ENCODE data around the gene TIMM29.
"Not testable (repeated sequence)": the region's sequence is repeated elsewhere in the genome, so short reads cannot be mapped to it uniquely, and the experiment has no call there.

The TIMM29 gene

GRCh38 chr19:10913716-10914340 is 14.8 kb upstream of the TIMM29 start:
- DNase-seq, result no peak

DNA sequence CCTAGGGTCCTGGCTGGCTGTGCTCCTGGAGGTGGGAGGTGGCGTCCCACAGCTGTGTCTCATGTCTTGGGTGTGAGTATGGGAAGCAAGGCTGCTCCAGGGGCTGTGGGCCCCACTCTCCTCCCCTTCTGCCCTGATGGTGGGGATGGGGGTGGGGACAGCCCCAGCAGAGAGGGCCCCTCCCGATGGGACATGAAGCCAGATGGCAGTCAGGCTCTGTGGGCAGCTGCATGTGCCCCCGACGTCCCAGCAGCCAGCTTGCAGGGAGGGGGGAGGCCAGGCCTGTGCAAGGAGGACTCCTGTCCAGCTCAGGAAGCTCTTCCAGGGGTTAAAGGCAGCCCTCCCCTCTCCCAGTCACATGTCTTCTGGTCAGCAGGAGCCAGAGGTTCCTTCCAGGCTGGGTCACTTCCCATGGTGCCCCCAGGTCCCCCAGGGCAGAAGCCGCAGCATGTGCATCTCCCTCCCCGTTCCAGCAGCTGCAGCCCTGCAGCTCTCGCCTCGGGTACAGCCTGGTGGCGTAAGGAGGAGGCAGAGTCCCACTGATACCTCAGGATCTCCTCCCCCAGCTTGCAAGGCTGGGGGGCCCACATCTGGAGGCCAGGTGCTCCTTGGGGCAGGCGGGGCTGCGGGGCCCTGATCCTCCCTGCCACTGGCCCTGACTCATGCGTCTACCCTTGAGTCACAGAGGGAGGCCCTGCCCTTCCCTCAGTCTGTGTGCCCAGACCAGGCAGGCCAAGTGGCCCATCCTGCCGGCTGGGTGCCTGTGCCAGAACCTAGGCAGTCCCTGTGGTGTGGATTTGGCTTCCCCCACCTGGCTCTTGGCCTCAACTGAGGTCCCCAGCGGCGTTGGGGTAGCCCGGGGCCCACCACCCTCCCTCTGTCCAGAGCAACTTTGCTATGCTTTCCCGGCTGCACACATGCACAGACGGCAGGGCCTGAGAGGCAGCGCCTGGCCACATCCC is 13.2 kb upstream of the TIMM29 start:
- no peak for DNase-seq

DNA sequence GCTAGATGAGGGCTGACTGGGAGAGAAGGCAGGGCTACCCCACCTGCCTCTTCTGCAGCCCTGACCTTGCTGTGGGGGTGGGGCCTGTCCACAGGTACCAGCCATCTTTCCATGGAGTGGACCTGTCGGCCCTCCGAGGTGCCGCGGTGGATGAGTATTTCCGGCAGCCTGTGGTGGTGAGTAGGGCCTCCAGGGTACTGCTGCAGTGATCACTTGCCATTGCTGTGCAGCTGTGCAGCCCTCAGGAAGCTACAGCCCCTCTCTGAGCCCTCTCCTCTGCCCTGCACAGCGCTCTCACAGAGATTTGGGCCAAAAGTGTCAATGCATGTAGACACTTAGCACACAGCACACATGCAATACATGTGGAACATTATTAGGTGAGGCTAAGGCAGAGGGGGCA is 12.0 kb upstream of the TIMM29 start:
- DNase-seq, result no peak

GRCh38 chr19:10918359-10918758 is 10.3 kb upstream of the TIMM29 start:
- no peak for DNase-seq

DNA sequence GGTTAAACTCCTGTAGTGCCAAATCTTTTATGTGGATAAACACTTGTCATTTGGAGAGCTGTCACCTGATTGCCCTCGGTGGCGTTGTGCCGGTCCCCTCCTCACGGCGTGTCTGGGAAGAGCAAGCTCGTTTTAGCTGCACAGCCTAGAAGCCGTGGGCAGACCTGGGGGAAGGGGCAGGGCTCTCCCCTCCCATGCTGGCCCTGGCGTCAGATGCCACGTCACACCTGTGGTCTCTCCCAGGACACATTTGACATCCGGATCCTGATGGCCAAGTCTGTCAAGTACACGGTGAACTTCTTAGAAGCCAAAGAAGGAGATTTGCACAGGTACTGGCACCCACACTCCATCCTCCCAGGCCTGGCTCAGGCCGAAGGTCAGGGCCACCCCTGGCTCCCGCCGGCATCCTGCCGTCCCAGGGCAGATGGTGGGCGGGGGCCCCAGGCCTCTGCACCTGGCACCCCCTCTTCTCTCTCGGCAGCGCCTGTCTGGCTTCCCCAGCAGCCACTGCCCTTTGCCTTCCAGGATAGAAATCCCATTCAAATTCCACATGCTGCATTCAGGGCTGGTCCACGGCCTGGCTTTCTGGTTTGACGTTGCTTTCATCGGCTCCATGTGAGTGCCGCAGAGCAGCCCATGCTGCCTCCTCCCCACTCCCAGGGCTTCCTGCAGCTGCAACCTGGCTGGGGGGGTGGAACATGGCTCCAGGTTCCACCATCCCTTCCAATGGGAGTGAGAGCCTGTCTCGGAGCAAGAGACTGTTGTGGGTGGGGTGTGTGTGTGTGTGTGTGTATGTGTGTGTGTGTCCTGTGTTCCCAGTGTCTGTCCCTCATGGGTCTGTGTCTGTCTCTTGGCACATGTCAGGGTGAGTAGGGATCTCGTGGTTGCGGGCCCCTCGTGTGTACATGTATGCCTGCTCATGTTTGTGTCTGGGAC is 9.0 kb upstream of the TIMM29 start:
- no peak for DNase-seq

DNA sequence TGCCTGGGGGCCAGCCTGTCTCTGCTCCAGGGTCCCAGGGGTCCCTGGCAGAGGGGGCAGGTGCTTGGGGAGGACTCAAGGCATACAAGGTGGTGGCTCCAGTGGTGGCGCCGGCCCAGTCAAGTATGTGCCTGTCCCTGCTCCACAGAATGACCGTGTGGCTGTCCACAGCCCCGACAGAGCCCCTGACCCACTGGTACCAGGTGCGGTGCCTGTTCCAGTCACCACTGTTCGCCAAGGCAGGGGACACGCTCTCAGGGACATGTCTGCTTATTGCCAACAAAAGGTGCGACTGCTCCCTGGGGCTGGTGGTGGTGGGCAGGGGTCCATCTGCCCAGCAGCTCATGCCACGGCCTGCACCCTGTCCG is 8.3 kb upstream of the TIMM29 start:
- DNase-seq, result no peak

- DNase-seq, result no peak
These were observed 7.8 kb upstream of the TIMM29 start for GRCh38 chr19:10920781-10921180.

DNA sequence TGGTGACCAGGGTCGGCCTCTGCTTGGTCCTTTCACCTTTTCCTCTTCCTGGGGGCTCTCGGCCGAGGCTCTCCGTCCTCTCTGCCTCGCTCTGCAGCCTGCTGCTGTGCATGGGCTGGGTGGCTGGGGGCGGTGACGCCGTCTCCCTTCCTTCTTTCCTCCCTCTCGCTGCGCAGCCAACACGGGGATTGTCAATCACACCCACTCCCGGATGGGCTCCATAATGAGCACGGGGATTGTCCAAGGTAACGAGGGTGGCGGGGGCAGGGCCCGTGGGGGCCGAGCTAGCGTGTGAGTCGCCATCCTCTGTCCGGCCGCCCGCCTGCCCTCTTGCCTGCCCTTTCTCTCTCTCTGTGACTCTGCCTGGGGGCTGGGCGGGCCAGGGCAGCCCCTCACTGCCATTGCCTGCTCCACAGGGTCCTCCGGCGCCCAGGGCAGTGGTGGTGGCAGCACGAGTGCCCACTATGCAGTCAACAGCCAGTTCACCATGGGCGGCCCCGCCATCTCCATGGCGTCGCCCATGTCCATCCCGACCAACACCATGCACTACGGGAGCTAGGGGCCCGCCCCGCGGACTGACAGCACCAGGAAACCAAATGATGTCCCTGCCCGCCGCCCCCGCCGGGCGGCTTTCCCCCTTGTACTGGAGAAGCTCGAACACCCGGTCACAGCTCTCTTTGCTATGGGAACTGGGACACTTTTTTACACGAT is 7.3 kb upstream of the TIMM29 start:
- DNase-seq, result no peak

DNA sequence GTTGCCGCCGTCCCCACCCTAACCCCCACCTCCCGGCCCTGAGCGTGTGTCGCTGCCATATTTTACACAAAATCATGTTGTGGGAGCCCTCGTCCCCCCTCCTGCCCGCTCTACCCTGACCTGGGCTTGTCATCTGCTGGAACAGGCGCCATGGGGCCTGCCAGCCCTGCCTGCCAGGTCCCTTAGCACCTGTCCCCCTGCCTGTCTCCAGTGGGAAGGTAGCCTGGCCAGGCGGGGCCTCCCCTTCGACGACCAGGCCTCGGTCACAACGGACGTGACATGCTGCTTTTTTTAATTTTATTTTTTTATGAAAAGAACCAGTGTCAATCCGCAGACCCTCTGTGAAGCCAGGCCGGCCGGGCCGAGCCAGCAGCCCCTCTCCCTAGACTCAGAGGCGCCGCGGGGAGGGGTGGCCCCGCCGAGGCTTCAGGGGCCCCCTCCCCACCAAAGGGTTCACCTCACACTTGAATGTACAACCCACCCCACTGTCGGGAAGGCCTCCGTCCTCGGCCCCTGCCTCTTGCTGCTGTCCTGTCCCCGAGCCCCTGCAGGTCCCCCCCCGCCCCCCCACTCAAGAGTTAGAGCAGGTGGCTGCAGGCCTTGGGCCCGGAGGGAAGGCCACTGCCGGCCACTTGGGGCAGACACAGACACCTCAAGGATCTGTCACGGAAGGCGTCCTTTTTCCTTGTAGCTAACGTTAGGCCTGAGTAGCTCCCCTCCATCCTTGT is 6.5 kb upstream of the TIMM29 start:
- DNase-seq, result no peak

- no peak for DNase-seq
These were observed 6.0 kb upstream of the TIMM29 start for GRCh38 chr19:10922638-10923014.

- DNase-seq, result no peak
These were observed 5.1 kb upstream of the TIMM29 start for GRCh38 chr19:10923260-10924112.

DNA sequence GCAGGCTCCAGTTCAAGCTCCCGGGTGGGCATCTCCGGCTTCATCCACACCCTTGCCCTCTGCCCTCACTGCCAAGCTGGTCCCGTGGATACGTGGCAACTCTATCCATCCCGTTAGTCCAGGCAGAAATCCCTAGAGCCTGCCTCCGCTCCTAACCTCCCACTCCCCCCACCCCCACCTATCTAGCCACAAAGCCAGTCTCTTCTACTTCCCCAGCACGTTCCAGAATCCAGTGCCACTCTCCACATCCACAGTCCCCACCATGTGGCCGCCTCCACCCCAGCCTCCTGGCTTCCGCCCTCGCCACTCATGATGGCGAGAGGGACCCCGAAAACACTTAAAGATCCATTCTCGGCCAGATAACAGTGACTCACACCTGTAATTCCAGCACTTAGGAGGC is 4.0 kb upstream of the TIMM29 start:
- no peak for DNase-seq

GRCh38 chr19:10927730-10928562 is 665 bp upstream of the TIMM29 start:
- peak in 2 of 6 experiments; percentile 8 to 27 for DNase-seq

DNA sequence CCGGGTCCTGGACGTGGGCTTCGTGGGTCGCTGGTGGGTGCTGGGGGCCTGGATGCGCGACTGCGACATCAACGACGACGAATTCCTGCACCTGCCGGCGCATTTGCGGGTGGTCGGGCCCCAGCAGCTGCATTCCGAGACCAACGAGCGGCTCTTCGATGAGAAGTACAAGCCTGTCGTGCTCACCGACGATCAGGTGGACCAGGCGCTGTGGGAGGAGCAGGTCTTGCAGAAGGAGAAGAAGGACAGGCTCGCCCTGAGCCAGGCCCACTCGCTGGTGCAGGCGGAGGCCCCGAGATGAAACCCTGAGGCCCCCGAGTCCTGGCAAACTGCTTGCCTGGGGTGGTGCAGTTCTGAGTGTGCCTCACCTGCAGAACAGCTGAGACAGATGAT is 787 bp downstream of the TIMM29 start:
- DNase-seq, result no peak

DNA sequence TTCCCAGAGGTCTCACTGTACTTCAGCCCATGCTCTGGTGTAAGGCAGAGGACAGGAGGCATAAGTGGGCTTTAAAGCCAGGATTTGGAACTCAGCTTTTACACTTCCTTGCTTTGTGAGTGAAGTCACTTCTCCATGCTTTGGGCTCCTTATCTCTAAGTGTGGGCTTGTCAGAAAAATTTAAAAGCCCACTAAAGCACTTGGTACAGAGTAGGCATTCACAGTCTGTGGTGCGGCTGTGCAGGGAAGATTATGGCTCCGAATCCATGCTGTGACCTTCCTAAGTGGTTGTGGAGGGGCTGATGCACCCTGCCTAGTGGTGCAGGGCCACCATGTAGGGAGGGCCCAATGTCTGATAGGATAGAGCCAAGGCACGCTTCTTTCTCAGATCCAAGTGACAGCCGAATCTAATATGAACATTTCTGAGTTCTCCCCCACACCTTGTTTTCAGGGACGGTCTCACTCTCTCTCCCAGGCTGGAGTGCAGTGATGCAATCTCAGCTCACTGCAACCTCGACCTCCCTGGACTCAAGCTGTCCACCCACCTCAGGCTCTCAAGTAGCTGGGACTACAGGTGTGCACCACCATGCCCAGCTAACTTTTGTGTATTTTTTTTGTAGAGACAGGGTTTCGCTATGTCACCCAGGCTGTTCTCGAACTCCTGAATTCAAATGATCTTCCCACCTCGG is 6.9 kb downstream of the TIMM29 start:
- no peak for DNase-seq

GRCh38 chr19:10936661-10937084 is 8.1 kb downstream of the TIMM29 start:
- peak in 5 of 6 experiments; percentile 14 to 67 (median 38) for DNase-seq

- not testable (repeated sequence) for DNase-seq
These were observed 13.0 kb downstream of the TIMM29 start for GRCh38 chr19:10941649-10942048.

DNA sequence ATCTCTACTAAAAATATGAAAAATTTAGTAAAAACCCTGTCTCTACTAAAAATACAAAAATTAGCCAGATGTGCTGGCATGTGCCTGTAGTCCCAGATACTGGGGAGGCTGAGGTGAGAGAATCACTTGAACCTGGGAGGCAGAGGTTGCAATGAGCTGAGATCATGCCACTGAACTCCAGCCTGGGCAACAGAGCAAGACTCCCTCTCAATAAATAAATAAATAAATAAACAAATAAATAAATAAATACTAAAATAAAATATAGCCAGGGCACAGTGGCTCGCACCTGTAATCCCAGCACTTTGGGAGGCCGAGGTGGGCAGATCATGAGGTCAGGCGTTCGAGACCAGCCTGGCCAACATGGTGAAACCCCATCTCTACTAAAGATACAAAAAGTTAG is 14.8 kb downstream of the TIMM29 start:
- not testable (repeated sequence) for DNase-seq

DNA sequence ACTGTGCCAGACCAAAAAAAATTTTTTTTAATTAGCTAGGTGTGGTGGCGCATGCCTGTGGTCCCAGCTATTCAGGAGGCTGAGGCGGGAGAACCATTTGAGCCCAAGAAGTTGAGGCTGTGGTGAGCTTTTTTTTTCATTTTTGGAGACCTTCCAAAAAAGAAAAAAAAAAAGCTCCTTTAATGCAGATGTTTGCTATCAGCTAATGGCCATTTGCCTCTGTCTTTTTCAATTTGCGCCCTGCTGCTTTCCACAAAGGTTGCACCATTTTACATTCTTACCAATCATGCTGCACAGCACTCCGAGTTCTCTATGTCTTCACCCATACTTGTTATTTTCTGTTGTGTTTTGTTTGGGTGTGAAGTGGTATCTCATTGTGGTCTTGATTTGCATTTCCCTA is 16.7 kb downstream of the TIMM29 start:
- DNase-seq, result no peak

Data from stimulated activated naive CD4-positive, alpha-beta T cell (primary cell).